ENCODE measurements around the gene SLC4A9. TPM values are rescaled to one million over a fixed set of nuclear protein-coding genes. Genes with fewer than 3 reads are reported as not detected.

SLC4A9 gene
- total and polyA plus RNA-seq, 2 donors (not counting 3 experiments of a cell fraction or from before 2014, with no cell fraction given), result not detected

- BruUV-seq (replicated peaks), result no TSS peak
- no peak overlapping the region for H3K27ac ChIP-seq (ENCODE audit: insufficient read depth, low read depth, low read length)
- peak overlapping the region; percentile 42 to 91 (median 79) for H3K4me3 ChIP-seq (replicated peaks in 1 of 3; ENCODE audit: insufficient read depth in 1 of 3, low read depth in 1 of 3, low read length in 3 of 3)
- H2AFZ ChIP-seq (ENCODE audit: low read depth, low read length), result peak overlapping the region; percentile 49
- POLR2A ChIA-PET, result interaction anchor here (1.2 kb wide), 1 partner anchor 147 kb away, joined by 3 read pairs; the partner anchor contains the start of gene EIF4EBP3
- peaks cover 8% of the 10 kb centered on the region for H3K4me1 ChIP-seq (ENCODE audit: control insufficient read depth, extremely low read depth, insufficient read depth, low read length)
- peak overlapping the region; percentile 61 for H3K9ac ChIP-seq (replicated peaks; ENCODE audit: extremely low read depth, insufficient read depth, low read length)
- H3K9me1 ChIP-seq (replicated peaks; ENCODE audit: control insufficient read depth, extremely low read depth, insufficient read depth, low read length), result no peaks in the 10 kb centered on the region
- no peaks in the 10 kb centered on the region for H3K9me3 ChIP-seq (replicated peaks; ENCODE audit: control insufficient read depth, insufficient read depth, low read length)
- peak; percentile 43 for FAIRE-seq
- CTCF ChIA-PET, result interaction anchor here (2.9 kb wide), 1 partner anchor 27 kb away, joined by 22 read pairs; no protein-coding TSS in a partner anchor
- peaks cover 34% of the 10 kb centered on the region for H3K79me2 ChIP-seq (ENCODE audit: control insufficient read depth, insufficient read depth, low read length)
- H4K20me1 ChIP-seq (replicated peaks; ENCODE audit: control insufficient read depth, extremely low read depth, insufficient read depth, low read length), result peaks cover 4% of the 10 kb centered on the region
- dilution Hi-C loops (cut with MboI; ENCODE audit: extremely low pct_ligation_motif_present, low sequenced_read_pairs) (no loop called here), intact Hi-C loops (cut with micrococcal nuclease) (loop anchor here (2.0 to 5.0 kb wide), 2 partner anchors 27 to 82 kb away; no protein-coding TSS in a partner anchor)
- peak overlapping the region; percentile 82 for H3K4me2 ChIP-seq (ENCODE audit: insufficient read depth, low read length)
- no peaks in the 10 kb centered on the region for H3K36me3 ChIP-seq (ENCODE audit: control insufficient read depth in 2 of 2, extremely low read depth in 1 of 2, insufficient read depth in 2 of 2, low read length in 2 of 2)
- DNase-seq (ENCODE audit: low read depth, low spot score), result no peak
- no peak for TF ChIP-seq FOS (IDR thresholded peaks at IDR 0.05; ENCODE audit: borderline replicate concordance, insufficient read depth, low read length)
- TF ChIP-seq POLR2A (IDR thresholded peaks at IDR 0.05; ENCODE audit: low read depth, low read length), result no peak
- no peaks in the 10 kb centered on the region for H3K27me3 ChIP-seq (ENCODE audit: control insufficient read depth in 2 of 2, insufficient read depth in 2 of 2, low read length in 2 of 2)
Observed at GRCh38 chr5:140399979-140400729, 40.2 kb downstream of the SLC4A9 start.

- Histone ChIP-seq H3K27me3 (ENCODE audit: control insufficient read depth in 2 of 2, insufficient read depth in 2 of 2, low read length in 2 of 2) (no peaks in the 10 kb centered on the region), H3K9ac (replicated peaks; ENCODE audit: extremely low read depth, insufficient read depth, low read length) (peak overlapping the region; percentile 61), H3K4me1 (ENCODE audit: control insufficient read depth, extremely low read depth, insufficient read depth, low read length) (peaks cover 8% of the 10 kb centered on the region), H3K4me2 (ENCODE audit: insufficient read depth, low read length) (peak overlapping the region; percentile 82), H3K4me3 (replicated peaks in 1 of 3; ENCODE audit: insufficient read depth in 1 of 3, low read depth in 1 of 3, low read length in 3 of 3) (peak overlapping the region; percentile 42 to 91 (median 79)), H3K9me3 (replicated peaks; ENCODE audit: control insufficient read depth, insufficient read depth, low read length) (no peaks in the 10 kb centered on the region), H3K9me1 (replicated peaks; ENCODE audit: control insufficient read depth, extremely low read depth, insufficient read depth, low read length) (no peaks in the 10 kb centered on the region), H2AFZ (ENCODE audit: low read depth, low read length) (peak overlapping the region; percentile 49), H3K79me2 (ENCODE audit: control insufficient read depth, insufficient read depth, low read length) (peaks cover 40% of the 10 kb centered on the region), H3K27ac (ENCODE audit: insufficient read depth, low read depth, low read length) (peak overlapping the region; percentile 44), H4K20me1 (replicated peaks; ENCODE audit: control insufficient read depth, extremely low read depth, insufficient read depth, low read length) (peaks cover 4% of the 10 kb centered on the region), H3K36me3 (ENCODE audit: control insufficient read depth in 2 of 2, extremely low read depth in 1 of 2, insufficient read depth in 2 of 2, low read length in 2 of 2) (no peaks in the 10 kb centered on the region)
- DNase-seq (ENCODE audit: low read depth, low spot score), result peak; percentile 95
- no peak for FAIRE-seq
- dilution Hi-C loops (cut with MboI; ENCODE audit: extremely low pct_ligation_motif_present, low sequenced_read_pairs) (no loop called here), intact Hi-C loops (cut with micrococcal nuclease) (loop anchor here (1.0 to 5.0 kb wide), 7 partner anchors 28 to 263 kb away; partner anchors contain the start of genes APBB3, EIF4EBP3, IK and NDUFA2)
- BruUV-seq (replicated peaks), result no TSS peak
- ChIA-PET POLR2A (interaction anchor here (1.2 to 1.4 kb wide), 3 partner anchors 54 to 247 kb away, joined by 3 to 6 read pairs (median 5); partner anchors contain the start of genes EIF4EBP3, HBEGF, IK and NDUFA2), CTCF (interaction anchor here (0.9 to 2.9 kb wide), 6 partner anchors 15 to 234 kb away, joined by 3 to 22 read pairs (median 4); partner anchors contain the start of gene CD14)
- TF ChIP-seq MAX (IDR thresholded peaks at IDR 0.05; ENCODE audit: insufficient read depth, insufficient read length), result no peak
- TF ChIP-seq JUN (IDR thresholded peaks at IDR 0.05; ENCODE audit: borderline replicate concordance, insufficient read depth, insufficient read length, low read depth), result no peak
- TF ChIP-seq POLR2A (IDR thresholded peaks at IDR 0.05; ENCODE audit: low read depth, low read length), result no peak
- no peak for TF ChIP-seq MYC (IDR thresholded peaks at IDR 0.05; ENCODE audit: low read depth, low read length)
- no peak for TF ChIP-seq GATA2 (IDR thresholded peaks at IDR 0.05; ENCODE audit: insufficient read depth, insufficient read length, low read depth, low read length)
- TF ChIP-seq POLR2AphosphoS5 (IDR thresholded peaks at IDR 0.05; ENCODE audit: insufficient read depth, low read depth, low read length), result peak; percentile 38
- no peak for TF ChIP-seq FOS (IDR thresholded peaks at IDR 0.05; ENCODE audit: borderline replicate concordance, insufficient read depth, low read length)
- no peak for TF ChIP-seq EZH2 (IDR thresholded peaks at IDR 0.05; ENCODE audit: borderline replicate concordance, low read depth, low read length, severe bottlenecking)
Observed at GRCh38 chr5:140400730-140401361, 40.9 kb downstream of the SLC4A9 start.
